ENCODE measurements around the gene DIS3L2.
"Not testable (repeated sequence)": the region's sequence is repeated elsewhere in the genome, so short reads cannot be mapped to it uniquely, and the experiment has no call there.

DIS3L2 gene

DNA sequence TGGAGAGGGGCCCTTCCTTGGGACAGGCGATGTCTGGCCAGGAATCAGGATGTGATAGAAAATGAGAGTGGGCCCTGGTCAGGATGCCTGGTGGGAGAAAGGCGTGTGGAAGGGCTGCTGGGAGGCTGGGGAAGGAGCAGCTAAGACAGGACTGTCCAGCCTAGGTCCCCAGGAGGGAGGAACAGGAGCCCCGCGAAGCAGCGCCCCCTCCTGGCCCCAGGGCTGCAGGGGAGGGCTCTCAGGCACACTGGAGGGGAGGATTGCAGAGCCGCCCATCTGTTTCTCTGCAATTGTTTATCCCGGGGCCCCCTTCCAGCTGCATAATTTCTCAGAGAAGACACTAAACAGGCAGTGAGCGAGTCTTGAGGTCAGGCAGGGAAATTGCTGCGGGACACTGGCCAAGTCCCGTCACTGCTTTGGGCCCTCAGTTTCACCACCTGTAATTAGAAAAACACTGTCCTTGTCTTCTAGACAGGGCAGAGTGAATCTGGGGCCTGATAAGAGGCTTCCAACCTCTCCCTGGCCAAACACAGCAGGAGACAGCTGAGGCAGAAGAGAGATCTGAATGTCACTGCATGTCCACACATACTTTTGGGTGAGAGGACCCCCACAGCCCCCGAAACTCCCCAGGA lies 31.4 kb upstream of the DIS3L2 start:
- DNase-seq (ENCODE audit: low spot score) = peak; percentile 67

DNA sequence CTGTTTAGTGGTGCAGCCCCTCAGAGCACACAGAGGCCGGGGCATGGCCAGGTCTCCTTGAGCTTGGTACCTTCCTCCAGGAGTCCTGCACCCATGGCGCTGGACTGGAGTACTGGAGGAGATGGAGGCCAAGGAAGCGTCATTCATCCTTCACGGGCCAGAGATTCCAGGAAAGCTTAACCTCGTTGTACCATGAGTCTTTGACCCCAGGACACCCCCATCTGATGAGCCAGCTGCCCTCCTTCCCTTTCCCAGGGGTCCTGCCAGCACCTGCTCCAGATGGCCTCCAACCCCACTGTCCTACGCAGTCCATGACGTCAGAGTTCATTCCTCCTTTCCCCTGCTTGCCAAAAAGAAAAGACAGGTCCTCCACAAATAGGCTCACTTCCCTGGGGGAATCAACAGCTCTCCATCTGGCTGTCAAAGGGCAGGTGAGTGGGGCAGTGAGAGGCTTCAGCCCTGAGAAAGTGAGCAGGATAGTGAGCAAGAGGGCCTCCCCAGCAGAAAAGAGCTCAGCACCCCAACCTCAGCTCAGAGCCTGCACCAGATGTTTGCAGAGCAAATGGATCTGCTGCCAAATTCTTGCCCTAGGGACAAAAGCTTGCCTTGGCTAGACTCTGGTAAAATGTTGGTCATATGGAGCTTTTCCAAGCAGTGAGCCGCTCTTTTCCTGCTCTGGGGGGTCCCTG lies 30.8 kb upstream of the DIS3L2 start:
- peak; percentile 31 for DNase-seq (ENCODE audit: low spot score)

GRCh38 chr2:231931481-231931915 lies 30.0 kb upstream of the DIS3L2 start:
- peak; percentile 15 for DNase-seq (ENCODE audit: low spot score)

GRCh38 chr2:231932711-231932970 lies 28.9 kb upstream of the DIS3L2 start:
- peak; percentile 17 for DNase-seq (ENCODE audit: low spot score)

DNA sequence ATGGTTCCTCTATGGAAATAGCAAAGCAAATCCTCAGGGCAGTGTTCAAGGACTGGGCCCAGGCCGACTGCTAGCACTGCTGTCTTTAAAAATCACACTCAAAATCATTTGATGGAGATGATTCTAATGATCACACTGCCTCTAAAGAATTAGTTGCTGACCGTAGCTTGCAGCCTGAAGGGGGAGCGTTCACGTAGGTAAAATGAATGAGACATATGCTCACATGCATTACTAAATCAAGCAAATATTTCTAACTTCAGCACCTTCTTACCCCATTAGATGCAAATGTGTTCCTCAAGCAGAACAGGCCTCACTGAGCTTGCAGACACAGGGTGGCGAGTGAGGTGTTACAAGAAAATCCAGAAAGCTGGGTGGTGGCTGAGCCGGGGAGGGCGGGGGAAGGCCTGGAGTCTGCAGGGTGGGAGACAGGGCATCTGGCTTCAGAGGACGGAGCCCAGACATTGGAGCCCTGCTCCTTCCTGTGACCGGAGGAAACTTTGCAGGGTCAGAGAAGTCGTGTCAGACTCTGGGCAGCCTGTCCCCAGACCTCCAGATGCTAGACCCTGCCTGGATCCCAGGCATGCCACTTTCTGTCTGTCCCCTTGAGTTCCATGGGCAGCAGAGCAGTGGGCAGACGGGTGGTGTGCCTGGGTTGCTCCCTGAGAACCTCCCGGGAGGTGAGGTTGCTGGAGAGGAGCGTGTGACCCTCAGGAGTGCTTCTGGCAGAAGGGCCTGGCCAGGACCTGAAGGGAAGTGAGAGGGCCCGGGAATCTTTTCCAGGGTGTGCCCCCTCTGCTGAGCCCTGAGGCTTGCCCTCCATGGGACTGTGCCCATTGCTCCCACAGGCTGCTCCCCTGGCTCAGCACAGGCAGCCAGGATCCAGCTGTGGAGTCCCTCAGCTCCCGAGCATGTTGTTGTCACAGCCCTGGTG lies 28.3 kb upstream of the DIS3L2 start:
- peak; percentile 43 for DNase-seq (ENCODE audit: low spot score)

DNA sequence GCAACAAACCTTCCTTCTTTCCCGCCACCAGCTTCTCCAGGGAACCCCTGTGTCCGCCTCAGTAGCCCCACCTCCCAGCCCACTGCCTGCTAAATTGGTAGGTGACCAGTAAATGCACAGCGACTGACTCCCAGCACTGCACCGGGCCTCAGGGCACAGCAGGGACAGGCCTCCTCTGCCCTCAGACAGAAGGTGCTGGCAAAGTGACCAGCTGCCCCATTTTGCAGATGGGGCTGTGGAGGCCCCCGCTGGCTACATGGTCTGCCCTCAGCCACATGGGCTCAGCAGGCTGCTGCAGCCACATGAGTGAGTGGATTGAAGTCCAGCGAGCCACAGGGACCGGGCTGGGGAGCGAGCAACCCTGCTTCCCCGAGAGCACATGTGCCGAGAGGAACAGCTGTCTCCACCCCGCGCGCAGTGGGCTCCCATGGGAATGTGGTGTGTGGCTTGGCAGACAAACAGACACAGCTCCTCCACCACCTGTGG lies 27.6 kb upstream of the DIS3L2 start:
- no peak for DNase-seq (ENCODE audit: low spot score)

GRCh38 chr2:231934441-231935206 lies 26.9 kb upstream of the DIS3L2 start:
- peak; percentile 34 for DNase-seq (ENCODE audit: low spot score)

GRCh38 chr2:231935207-231935524 lies 26.3 kb upstream of the DIS3L2 start:
- DNase-seq (ENCODE audit: low spot score) = peak; percentile 44

DNA sequence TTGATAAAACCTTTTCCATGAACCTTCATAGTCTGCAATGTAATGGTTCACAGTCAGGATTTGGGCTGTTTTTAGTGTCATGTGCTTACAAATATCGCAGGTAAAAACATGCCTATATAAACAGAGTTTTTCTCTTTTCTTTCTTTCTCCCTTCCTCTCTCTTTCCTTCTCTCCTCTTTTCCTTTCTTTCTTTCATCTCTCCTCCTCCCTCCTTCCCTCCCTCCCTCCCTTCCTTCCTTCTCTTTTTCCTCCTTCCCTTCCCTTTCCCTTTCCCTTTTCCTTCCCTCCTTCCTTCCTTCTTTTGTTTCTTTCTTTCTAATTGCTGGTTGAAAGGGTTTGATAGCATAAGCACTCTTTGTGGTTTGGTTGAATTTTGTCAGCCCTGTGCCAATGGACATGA lies 25.7 kb upstream of the DIS3L2 start:
- no peak for DNase-seq (ENCODE audit: low spot score)

DNA sequence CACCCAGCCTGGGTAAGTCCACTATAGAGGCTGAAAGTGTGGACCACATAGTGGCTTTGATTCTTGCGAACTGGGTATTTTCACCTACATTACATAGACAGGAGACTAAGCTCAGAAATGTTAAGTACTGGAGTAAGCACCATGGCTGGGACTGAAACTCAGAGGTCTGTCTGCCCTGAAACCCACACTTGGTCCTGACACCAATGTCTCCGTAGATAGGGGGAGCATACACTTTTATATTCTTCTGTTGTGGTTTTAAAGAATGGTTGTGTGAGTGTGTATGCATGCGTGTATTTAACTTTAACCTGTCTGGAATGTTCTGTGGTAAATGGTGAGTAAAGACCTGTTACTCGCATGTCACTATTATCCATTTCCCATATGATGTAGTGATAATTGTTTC lies 25.0 kb upstream of the DIS3L2 start:
- DNase-seq (ENCODE audit: low spot score) = no peak

DNA sequence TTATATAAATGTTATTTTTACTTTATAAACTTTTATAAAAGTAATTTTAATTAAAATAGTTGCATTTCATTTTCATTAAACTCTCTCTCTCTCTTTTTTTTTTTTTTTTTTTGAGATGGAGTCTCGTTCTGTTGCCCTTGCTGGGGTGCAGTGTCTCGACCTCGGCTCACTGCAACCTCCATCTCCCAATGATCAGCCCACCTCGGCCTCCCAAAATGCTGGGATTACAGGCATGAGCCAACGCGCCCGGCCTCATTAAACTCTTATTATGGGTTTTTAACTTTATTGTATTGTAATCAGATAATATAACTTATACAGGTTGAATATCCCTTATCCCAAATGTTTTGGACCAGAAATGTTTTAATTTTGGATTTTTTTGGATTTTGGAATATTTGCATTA lies 24.5 kb upstream of the DIS3L2 start:
- no peak for DNase-seq (ENCODE audit: low spot score)

- DNase-seq (ENCODE audit: low spot score) = no peak
These were observed 22.5 kb upstream of the DIS3L2 start for GRCh38 chr2:231939022-231939421.

- DNase-seq (ENCODE audit: low spot score) = peak; percentile 37
These were observed 20.7 kb upstream of the DIS3L2 start for GRCh38 chr2:231940795-231941194.

GRCh38 chr2:231941673-231942072 lies 19.8 kb upstream of the DIS3L2 start:
- DNase-seq (ENCODE audit: low spot score) = no peak

DNA sequence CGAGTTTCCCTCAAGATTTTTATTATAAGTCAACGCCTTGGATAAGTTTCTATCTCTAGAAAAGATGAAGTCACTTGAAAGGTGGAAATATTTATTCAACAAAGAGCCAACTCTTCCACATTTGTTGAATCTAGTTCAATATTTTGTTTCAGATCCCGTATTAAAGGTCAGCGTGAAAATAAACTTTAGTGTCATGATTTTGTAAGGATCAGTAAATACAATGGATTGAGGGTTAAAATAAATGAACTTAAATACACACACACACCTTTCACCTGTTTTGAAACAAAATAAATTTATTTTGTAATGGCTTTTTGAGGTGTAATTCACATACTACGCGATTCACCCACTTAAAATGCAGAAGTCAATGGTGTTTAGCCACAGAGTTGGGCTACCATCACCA lies 19.3 kb upstream of the DIS3L2 start:
- no peak for DNase-seq (ENCODE audit: low spot score)

DNA sequence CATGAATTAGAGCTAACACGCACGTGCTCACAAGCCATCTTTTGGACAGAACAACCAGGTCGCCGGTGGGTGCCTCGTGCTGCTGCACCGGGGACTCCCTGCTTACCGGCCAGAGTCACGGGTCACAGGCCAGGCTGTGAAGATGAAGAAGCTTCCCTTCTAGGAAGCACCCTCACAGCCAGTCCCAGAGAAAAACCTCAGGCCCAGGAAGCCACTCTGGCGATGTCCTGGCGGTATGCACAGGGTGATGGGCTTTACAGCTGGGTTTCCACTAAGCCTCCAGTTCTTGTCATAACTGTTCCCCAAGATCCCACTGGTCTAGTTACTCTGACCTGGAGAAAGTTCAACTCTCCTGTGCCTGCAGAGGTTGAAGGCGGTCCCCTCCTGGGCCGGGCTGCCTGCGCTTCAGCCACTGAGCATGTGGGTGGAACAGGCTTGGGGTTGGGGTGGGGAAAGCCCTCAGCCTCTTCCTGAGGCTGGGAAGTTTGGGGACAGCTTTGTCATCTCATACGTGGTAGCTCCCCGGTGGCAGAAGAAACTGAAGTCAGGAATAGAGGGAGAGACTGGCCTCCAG lies 15.2 kb upstream of the DIS3L2 start:
- no peak for DNase-seq (ENCODE audit: low spot score)

GRCh38 chr2:231947112-231947511 lies 14.4 kb upstream of the DIS3L2 start:
- DNase-seq (ENCODE audit: low spot score) = not testable (repeated sequence)

DNA sequence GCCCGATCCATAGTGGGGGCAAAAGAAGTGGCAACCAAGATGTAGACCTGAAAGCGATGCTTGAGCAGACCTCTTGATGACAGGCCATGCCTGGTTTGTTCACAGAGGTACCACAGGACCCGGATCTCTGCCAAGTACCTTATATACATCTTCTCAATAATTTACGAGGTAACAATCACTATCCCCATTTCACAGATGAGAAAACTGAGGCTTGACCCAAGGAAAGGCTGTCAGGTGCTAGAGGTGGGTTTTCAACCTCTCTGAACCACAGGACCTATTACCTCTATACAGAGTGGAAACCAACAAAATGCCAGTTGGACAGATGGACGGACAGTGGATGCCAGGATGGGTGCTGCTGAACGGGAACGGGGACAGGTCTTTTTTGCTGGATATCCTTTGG lies 13.8 kb upstream of the DIS3L2 start:
- no peak for DNase-seq (ENCODE audit: low spot score)

GRCh38 chr2:231951452-231952035 lies 10.0 kb upstream of the DIS3L2 start:
- DNase-seq (ENCODE audit: low spot score) = no peak

- DNase-seq (ENCODE audit: low spot score) = no peak
These were observed 5.6 kb upstream of the DIS3L2 start for GRCh38 chr2:231955758-231956472.
